BJ (cell line): Measurements from ENCODE around the gene NXPH3. TPM values are rescaled to one million over a fixed set of nuclear protein-coding genes. Genes with fewer than 3 reads are reported as not detected.

Source experiments
- CTCF ChIA-PET: fragments of 350-600 bp; formaldehyde crosslinking; extraction: SDS; loops from one replicate; lab custom pipeline; 2021; ENCODE audit warnings: antibody characterized with exemption, inconsistent platforms; lab: Yijun Ruan, JAX
- POLR2A ChIA-PET: fragments of 300-600 bp; sonication (Branson Sonifier 250); formaldehyde crosslinking; extraction: SDS; loops from one replicate; lab custom pipeline; 2021; ENCODE audit warnings: antibody characterized with exemption; lab: Charles Lee
- DNase-seq: peaks from one replicate; pipeline ENCODE4 v3.0.0-alpha.2; 2011; ENCODE audit warnings: low read depth
- H3K27me3 ChIP-seq: 2 replicates; pipeline ENCODE4 v1.6.0; 2011; ENCODE audit warnings: low read length; ENCODE audit not compliant: control insufficient read depth, insufficient read depth
- H3K36me3 ChIP-seq: 2 replicates; pipeline ENCODE4 v1.5.1; 2011; ENCODE audit warnings: low read length; ENCODE audit not compliant: control insufficient read depth, insufficient read depth
- H3K4me3 ChIP-seq: 2 replicates; pipeline ENCODE4 v1.5.1; 2011; ENCODE audit warnings: low read depth, mild to moderate bottlenecking, control low read depth, low read length
- polyA plus RNA-seq: library from polyadenylated mRNA; depleted of rRNA; stranded (reverse); fragments of >200 nt; gene quantifications from 2 replicates; pipeline ENCODE4 v1.2.3, GENCODE V29; 2011
- TF ChIP-seq, protein P1 (sequence below): IDR thresholded peaks from 2 replicates; pipeline ENCODE4 v1.5.1; 2011; ENCODE audit warnings: low read depth, mild to moderate bottlenecking, control low read depth, inconsistent platforms, low read length, moderate library complexity; ENCODE audit not compliant: insufficient read depth

The NXPH3 gene
- polyA plus RNA-seq, 1 experiment: 9.3 TPM

DNA sequence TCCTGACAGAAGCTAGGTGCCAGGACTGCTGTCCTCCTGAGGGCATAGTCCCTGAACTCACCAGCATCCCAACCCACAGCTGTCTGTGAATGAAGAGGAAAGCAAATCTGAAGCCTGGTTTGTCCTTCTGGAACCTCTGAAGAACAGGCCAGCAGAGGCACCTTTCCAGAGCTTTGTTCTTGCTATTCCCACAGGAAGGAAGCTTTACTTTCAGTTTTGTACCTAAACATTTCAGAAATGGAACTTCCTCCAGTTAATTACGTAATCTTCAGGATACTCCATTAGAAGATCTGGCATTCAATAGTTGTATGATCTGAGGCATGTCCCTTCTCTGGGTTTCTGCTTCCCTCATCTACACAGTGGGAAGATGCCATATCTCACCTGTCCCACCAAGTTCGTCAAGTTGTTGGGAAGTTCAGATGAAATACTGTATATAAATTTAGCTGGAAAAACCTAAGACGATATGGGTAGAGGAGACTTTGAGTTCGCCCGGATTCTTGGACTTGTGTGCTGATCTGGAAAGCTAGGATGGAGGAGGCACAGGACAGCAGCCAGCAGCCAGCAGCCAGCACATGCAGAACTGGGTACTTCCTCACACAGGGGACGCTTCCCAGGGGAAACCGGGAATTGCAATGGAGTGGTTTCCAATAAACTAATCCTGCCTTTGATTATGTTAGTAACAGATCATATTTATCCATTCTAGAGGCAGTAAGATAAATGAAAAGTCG lies 22.4 kb downstream of the NXPH3 start:
- no peak for DNase-seq
- ChIA-PET POLR2A (interaction anchor here (0.7 kb wide), 1 partner anchor 93 kb away, joined by 4 read pairs; no protein-coding TSS in a partner anchor), CTCF (interaction anchor here (0.7 to 2.2 kb wide), 4 partner anchors 9 to 29 kb away, joined by 3 to 13 read pairs (median 6); no protein-coding TSS in a partner anchor)
- Histone ChIP-seq H3K27me3 (no peaks in the 10 kb centered on the region), H3K36me3 (0 out of 2 replicates have a peak, but pooled peaks cover 1% of the 10 kb centered on the region), H3K4me3 (no peak overlapping the region)
- TF ChIP-seq, protein P1, sequence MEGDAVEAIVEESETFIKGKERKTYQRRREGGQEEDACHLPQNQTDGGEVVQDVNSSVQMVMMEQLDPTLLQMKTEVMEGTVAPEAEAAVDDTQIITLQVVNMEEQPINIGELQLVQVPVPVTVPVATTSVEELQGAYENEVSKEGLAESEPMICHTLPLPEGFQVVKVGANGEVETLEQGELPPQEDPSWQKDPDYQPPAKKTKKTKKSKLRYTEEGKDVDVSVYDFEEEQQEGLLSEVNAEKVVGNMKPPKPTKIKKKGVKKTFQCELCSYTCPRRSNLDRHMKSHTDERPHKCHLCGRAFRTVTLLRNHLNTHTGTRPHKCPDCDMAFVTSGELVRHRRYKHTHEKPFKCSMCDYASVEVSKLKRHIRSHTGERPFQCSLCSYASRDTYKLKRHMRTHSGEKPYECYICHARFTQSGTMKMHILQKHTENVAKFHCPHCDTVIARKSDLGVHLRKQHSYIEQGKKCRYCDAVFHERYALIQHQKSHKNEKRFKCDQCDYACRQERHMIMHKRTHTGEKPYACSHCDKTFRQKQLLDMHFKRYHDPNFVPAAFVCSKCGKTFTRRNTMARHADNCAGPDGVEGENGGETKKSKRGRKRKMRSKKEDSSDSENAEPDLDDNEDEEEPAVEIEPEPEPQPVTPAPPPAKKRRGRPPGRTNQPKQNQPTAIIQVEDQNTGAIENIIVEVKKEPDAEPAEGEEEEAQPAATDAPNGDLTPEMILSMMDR: no peak

DNA sequence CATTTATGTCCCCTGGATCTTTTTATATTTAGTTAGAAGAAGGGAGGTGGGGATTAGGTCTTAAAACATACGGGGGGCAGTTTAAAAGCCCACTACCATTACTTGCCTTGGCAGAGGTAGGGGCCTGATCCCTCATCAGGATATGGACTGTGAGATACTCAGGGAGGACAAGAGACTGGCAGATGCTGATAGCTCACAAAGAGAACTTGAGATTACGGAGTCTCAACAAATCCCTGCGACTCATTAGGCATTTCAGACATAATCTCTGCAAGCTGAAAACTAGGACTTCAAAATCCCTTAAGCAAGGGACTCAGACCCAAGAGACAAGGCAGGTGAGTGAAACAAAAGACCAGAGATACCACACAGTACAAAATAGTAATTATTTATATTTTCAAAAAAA lies 23.2 kb downstream of the NXPH3 start:
- H3K4me3 ChIP-seq: no peak overlapping the region
- ChIA-PET CTCF (interaction anchor here (0.6 to 2.2 kb wide), 3 partner anchors 16 to 278 kb away, joined by 4 to 13 read pairs (median 8); no protein-coding TSS in a partner anchor), POLR2A (no interaction called here)
- TF ChIP-seq, protein P1: no peak
- no peaks in the 10 kb centered on the region for H3K27me3 ChIP-seq
- 0 out of 2 replicates have a peak, but pooled peaks cover 1% of the 10 kb centered on the region for H3K36me3 ChIP-seq
- DNase-seq: no peak

DNA sequence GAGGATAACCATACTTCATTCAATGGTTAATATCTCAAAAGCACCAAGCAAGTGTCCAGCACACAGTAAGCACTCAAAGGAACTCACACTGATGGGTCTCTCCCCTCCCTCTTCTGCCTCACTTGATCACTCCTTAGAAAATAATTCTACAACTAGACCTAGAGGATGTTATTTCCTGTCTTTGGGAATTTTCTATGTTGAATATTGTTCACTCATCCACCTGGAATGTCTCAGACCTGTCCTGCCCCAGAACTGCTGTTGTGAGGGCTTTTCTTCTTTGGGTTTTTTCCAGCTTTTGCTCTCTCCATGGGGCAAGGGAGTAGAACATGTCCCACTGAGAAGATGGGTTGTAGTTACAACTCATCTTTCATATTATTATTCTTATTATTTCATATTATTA lies 25.3 kb downstream of the NXPH3 start:
- ChIA-PET CTCF (interaction anchor here (0.7 to 3.3 kb wide), 3 partner anchors 95 to 249 kb away, joined by 3 to 12 read pairs (median 5); partner anchors contain the start of gene SLC35B1), POLR2A (no interaction called here)
- peaks cover 3% of the 10 kb centered on the region; the same call in 1 of the 2 replicates for H3K36me3 ChIP-seq
- H3K27me3 ChIP-seq: no peaks in the 10 kb centered on the region
- TF ChIP-seq, protein P1: no peak
- no peak for DNase-seq
- H3K4me3 ChIP-seq: no peak overlapping the region

DNA sequence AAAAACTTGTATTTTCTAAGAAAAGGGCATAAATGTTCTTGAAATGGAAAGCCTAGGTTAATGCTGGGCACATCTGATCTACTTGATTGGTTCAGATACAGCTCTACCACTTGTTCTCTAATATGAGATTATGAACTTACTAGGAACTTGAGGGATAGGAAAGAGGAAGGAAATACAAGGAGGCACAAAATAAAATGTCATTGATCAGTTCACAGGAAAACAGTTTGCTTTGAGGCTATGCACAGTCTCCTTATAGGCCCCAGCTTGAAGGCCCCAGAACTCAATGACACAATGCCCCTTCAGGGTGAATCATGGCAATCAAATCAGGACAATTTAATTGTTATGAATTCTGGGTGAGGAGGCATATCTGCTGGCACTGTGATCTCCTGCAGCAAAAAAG lies 27.1 kb downstream of the NXPH3 start:
- Histone ChIP-seq H3K4me3 (no peak overlapping the region), H3K36me3 (peaks cover 6% of the 10 kb centered on the region; the same call in 1 of the 2 replicates), H3K27me3 (no peaks in the 10 kb centered on the region)
- TF ChIP-seq, protein P1: no peak
- CTCF ChIA-PET: interaction anchor here (0.8 to 3.3 kb wide), 5 partner anchors 13 to 93 kb away, joined by 3 to 12 read pairs (median 3); no protein-coding TSS in a partner anchor
- POLR2A ChIA-PET: no interaction called here
- no peak for DNase-seq

DNA sequence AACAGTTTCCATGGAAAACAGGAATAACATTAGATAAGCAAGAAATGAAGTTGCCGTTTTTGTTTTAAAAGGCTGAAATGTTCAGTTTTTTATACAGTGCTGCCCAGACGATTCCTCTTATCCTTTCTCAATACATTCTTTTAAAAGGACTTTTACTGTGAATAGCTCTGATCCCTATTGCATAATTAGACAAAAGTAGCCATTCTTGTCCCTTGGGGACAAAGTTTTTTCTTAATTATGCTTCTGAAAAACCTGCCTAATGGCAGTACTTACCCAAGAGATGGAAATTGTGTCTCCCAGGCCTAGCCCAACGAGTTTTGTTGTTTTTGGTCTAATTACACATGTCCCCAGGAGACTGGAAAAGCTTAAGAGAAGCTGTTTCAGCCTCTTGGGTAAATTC lies 27.6 kb downstream of the NXPH3 start:
- no peak for DNase-seq
- Histone ChIP-seq H3K27me3 (no peaks in the 10 kb centered on the region), H3K36me3 (peaks cover 6% of the 10 kb centered on the region; the same call in 1 of the 2 replicates), H3K4me3 (no peak overlapping the region)
- TF ChIP-seq, protein P1: no peak
- ChIA-PET CTCF (interaction anchor here (1.0 to 3.3 kb wide), 4 partner anchors 15 to 92 kb away, joined by 3 to 12 read pairs (median 4); no protein-coding TSS in a partner anchor), POLR2A (no interaction called here)
